Endothelial cell of umbilical vein (primary cell): ENCODE data around the gene CBX2. TPM values are rescaled to one million over a fixed set of nuclear protein-coding genes. Genes with fewer than 3 reads are reported as not detected.

Experiments
- BruUV-seq: library from RNA; stranded (reverse); fragments of 400-500 nt; replicated peaks from 2 replicates; lab custom pipeline; 2021; lab: Mats Ljungman, UMichigan
- CTCF ChIA-PET: fragments of 300-600, 350-600 bp; sonication (Branson Sonifier 250); formaldehyde crosslinking; loops from one replicate; lab custom pipeline; 2021; ENCODE audit warnings: antibody characterized with exemption, inconsistent platforms; lab: Charles Lee
- POLR2A ChIA-PET: fragments of 300-600, 350-600 bp; sonication (Branson Sonifier 250); formaldehyde crosslinking; loops from one replicate; lab custom pipeline; 2021; ENCODE audit warnings: antibody characterized with exemption, inconsistent platforms; lab: Charles Lee
- DNase-seq: peaks from one replicate; pipeline ENCODE4 v3.0.0-alpha.2; 2011; ENCODE audit warnings: low read depth, low spot score
- FAIRE-seq: peaks from 2 replicates; lab custom pipeline; 2011; peaks lifted over from hg19 to GRCh38; lab: Jason Lieb, UNC
- H2AFZ ChIP-seq: 2 replicates; pipeline ENCODE4 v1.6.0; 2012; ENCODE audit warnings: low read depth, low read length, control low read depth, inconsistent platforms
- H3K27ac ChIP-seq: 2 replicates; pipeline ENCODE4 v1.5.1; 2011; ENCODE audit warnings: low read depth, mild to moderate bottlenecking, control low read depth, low read length, moderate library complexity; ENCODE audit not compliant: insufficient read depth
- H3K27me3 ChIP-seq, 2 experiments: 2 replicates each; pipeline versions ENCODE4 v1.6.0 to v1.6.1; 2011; ENCODE audit warnings: low read length in 2 of 2, mixed read lengths in 1 of 2; ENCODE audit not compliant: control insufficient read depth in 2 of 2, insufficient read depth in 2 of 2
- H3K36me3 ChIP-seq, 2 experiments: 2 replicates in 1 of 2; 3 replicates in 1 of 2; pipeline ENCODE4 v1.5.1; 2011; ENCODE audit warnings: low read length in 2 of 2, mild to moderate bottlenecking in 1 of 2, moderate library complexity in 1 of 2; ENCODE audit not compliant: control insufficient read depth in 2 of 2, insufficient read depth in 2 of 2; ENCODE audit errors: extremely low read depth in 1 of 2
- H3K4me1 ChIP-seq: 3 replicates; pipeline ENCODE4 v1.5.1; 2011; ENCODE audit warnings: mild to moderate bottlenecking, low read length; ENCODE audit not compliant: control insufficient read depth, insufficient read depth; ENCODE audit errors: extremely low read depth
- H3K4me2 ChIP-seq: 2 replicates; pipeline ENCODE4 v1.6.1; 2011; ENCODE audit warnings: low read length, control low read depth, mixed read lengths; ENCODE audit not compliant: insufficient read depth
- H3K4me3 ChIP-seq, 3 experiments: fragments of 200-600 bp in 1 of 3; sonication (generic), shearing (Covaris generic) in 1 of 3; replicated peaks in 1 of 3; 2 replicates each; pipeline ENCODE4 v1.5.1; 2011 to 2016; ENCODE audit warnings: control low read depth in 3 of 3, low read length in 3 of 3, mild to moderate bottlenecking in 2 of 3, inconsistent platforms in 1 of 3, low read depth in 1 of 3, moderate library complexity in 1 of 3; ENCODE audit not compliant: insufficient read depth in 1 of 3
- H3K79me2 ChIP-seq: 2 replicates; pipeline ENCODE4 v1.6.0; 2012; ENCODE audit warnings: low read length, inconsistent platforms; ENCODE audit not compliant: control insufficient read depth, insufficient read depth
- H3K9ac ChIP-seq: replicated peaks from 2 replicates; pipeline ENCODE3; 2011; ENCODE audit warnings: low read length, control low read depth; ENCODE audit not compliant: insufficient read depth; ENCODE audit errors: extremely low read depth
- H3K9me1 ChIP-seq: replicated peaks from 3 replicates; pipeline ENCODE4 v1.6.0; 2011; ENCODE audit warnings: mild to moderate bottlenecking, low read length; ENCODE audit not compliant: control insufficient read depth, insufficient read depth; ENCODE audit errors: extremely low read depth
- H3K9me3 ChIP-seq: replicated peaks from 2 replicates; pipeline ENCODE4 v1.5.1; 2012; ENCODE audit warnings: low read length, inconsistent platforms; ENCODE audit not compliant: control insufficient read depth, insufficient read depth
- H4K20me1 ChIP-seq: replicated peaks from 2 replicates; pipeline ENCODE3; 2011; ENCODE audit warnings: mild to moderate bottlenecking, low read length; ENCODE audit not compliant: control insufficient read depth, insufficient read depth; ENCODE audit errors: extremely low read depth
- EZH2 ChIP-seq: IDR thresholded peaks from 2 replicates; pipeline ENCODE4 v1.6.1; 2012; ENCODE audit warnings: borderline replicate concordance, low read depth, mild to moderate bottlenecking, moderate library complexity, low read length, inconsistent platforms; ENCODE audit not compliant: severe bottlenecking
- FOS ChIP-seq: IDR thresholded peaks from 2 replicates; pipeline ENCODE4 v1.6.1; 2011; ENCODE audit warnings: mild to moderate bottlenecking, low read length, moderate library complexity, borderline replicate concordance; ENCODE audit not compliant: insufficient read depth
- GATA2 ChIP-seq: IDR thresholded peaks from 2 replicates; pipeline ENCODE4 v1.7.0; 2011; ENCODE audit warnings: low read depth, mild to moderate bottlenecking, moderate library complexity, mixed read lengths, low read length; ENCODE audit not compliant: insufficient read length, insufficient read depth
- JUN ChIP-seq: IDR thresholded peaks from 2 replicates; pipeline ENCODE4 v1.6.1; 2011; ENCODE audit warnings: borderline replicate concordance, low read depth; ENCODE audit not compliant: insufficient read length, insufficient read depth
- MYC ChIP-seq: IDR thresholded peaks from one replicate; pipeline ENCODE4 v1.6.1; 2011; ENCODE audit warnings: mild to moderate bottlenecking, low read depth, low read length
- POLR2A ChIP-seq: IDR thresholded peaks from 2 replicates; pipeline ENCODE4 v1.6.1; 2012; ENCODE audit warnings: low read depth, mild to moderate bottlenecking, control low read depth, low read length
- POLR2AphosphoS5 ChIP-seq: IDR thresholded peaks from 2 replicates; pipeline ENCODE4 v1.6.1; 2012; ENCODE audit warnings: low read depth, mild to moderate bottlenecking, control low read depth, low read length, moderate library complexity; ENCODE audit not compliant: insufficient read depth
- dilution Hi-C: fragments of 300-500 bp; cut with MboI; formaldehyde crosslinking; loops from one replicate; pipeline ENCODE4 v1.15.0; 2019; ENCODE audit warnings: low sequenced_read_pairs; ENCODE audit not compliant: extremely low pct_ligation_motif_present
- intact Hi-C: fragments of 100-400 bp; cut with micrococcal nuclease; formaldehyde crosslinking; loops from one replicate; pipeline ENCODE4 v1.10.0; 2022
- polyA plus RNA-seq, 4 experiments: library from polyadenylated mRNA; depleted of rRNA in 3 of 4; stranded (reverse) in 3 of 4; unstranded in 1 of 4; fragments of >200 nt; gene quantifications; 2 replicates each; pipeline versions ENCODE4 v1.2.1 to v1.2.3, GENCODE V29; 2011 to 2012; ENCODE audit warnings: missing spikeins in 1 of 4
- total RNA-seq: library from RNA; stranded (reverse); gene quantifications from 2 replicates; pipeline ENCODE4 v1.2.3, GENCODE V29; 2021
- TF ChIP-seq, protein P1 (sequence below): IDR thresholded peaks from 2 replicates; pipeline ENCODE4 v1.6.1; 2011; ENCODE audit not compliant: insufficient read depth, insufficient read length
- TF ChIP-seq, protein P2 (sequence below), 2 donors: IDR thresholded peaks; 1 replicate in 1 of 2; 2 replicates in 1 of 2; pipeline ENCODE4 v1.5.1; 2011; ENCODE audit warnings: low read length in 2 of 2, mild to moderate bottlenecking in 2 of 2, moderate library complexity in 2 of 2, control low read depth in 1 of 2, inconsistent platforms in 1 of 2, low read depth in 1 of 2; ENCODE audit not compliant: insufficient read depth in 1 of 2; ENCODE audit errors: extremely low read depth in 1 of 2

CBX2 gene
- total and polyA plus RNA-seq, 2 donors (not counting 3 experiments of a cell fraction or from before 2014, with no cell fraction given): 10.5 to 20.0 TPM

DNA sequence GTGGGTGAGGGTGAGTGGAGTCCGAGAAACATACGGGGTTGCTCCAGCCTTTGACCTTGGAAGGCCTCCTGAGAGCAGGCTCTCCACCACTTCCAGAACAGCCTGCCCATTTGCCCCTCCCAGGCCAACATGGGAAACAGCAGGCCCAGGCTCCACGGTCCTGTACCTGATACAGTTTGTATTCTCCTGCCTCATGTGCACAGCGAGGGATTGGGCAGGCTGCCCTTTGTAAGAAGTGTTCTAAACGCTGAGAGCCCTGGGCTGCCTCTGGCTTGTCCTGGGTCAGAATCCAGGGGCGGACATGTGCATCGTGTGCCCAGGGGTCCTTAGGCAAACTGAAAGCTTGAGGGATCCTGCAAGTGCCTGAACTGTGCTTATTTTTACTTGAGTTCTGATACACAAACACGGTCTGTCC, 3.4 kb upstream of the CBX2 start:
- peaks cover 11 to 12% of the 10 kb centered on the region in 2 experiments for H3K27me3 ChIP-seq
- ChIA-PET CTCF (interaction anchor here (2.2 kb wide), 1 partner anchor 33 kb away, joined by 9 read pairs; no protein-coding TSS in a partner anchor), POLR2A (no interaction called here)
- no peak overlapping the region for H3K4me2 ChIP-seq
- dilution Hi-C loops: no loop called here
- no peak for TF ChIP-seq GATA2
- no peak overlapping the region for H3K9ac ChIP-seq
- DNase-seq (no peak), FAIRE-seq (no peak)
- H3K27ac ChIP-seq: no peak overlapping the region
- H2AFZ ChIP-seq: no peak overlapping the region
- no peaks in the 10 kb centered on the region for H3K79me2 ChIP-seq
- H3K9me1 ChIP-seq: no peaks in the 10 kb centered on the region
- intact Hi-C loops: no loop called here
- no peaks in the 10 kb centered on the region for H3K9me3 ChIP-seq
- peaks cover 20% of the 10 kb centered on the region for H3K4me1 ChIP-seq
- H4K20me1 ChIP-seq: no peaks in the 10 kb centered on the region
- H3K4me3 ChIP-seq: no peak overlapping the region
- BruUV-seq: no TSS peak
- no peaks in the 10 kb centered on the region for H3K36me3 ChIP-seq

DNA sequence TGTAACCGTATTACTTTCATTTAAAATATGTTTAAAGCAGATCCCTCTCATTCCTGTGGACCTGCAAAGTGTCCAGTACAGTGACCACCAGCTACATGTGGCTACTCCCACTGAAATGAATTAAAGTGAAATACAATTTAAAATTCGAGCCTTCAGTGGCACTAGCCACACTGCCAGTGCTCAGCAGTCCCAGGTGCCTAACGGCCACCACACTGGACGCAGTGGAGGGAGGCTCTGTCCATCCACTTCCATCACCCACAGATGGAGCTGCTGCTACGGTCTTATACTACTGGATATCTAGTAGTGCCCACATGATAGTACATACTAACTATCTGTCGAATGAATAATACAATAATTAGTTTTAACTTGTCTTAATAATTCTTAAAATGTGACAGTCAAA, 2.3 kb upstream of the CBX2 start:
- H3K79me2 ChIP-seq: no peaks in the 10 kb centered on the region
- CTCF ChIA-PET: interaction anchor here (2.0 to 2.2 kb wide), 4 partner anchors 12 to 35 kb away, joined by 6 to 14 read pairs (median 9); no protein-coding TSS in a partner anchor
- dilution Hi-C loops (no loop called here), intact Hi-C loops (no loop called here)
- H3K27ac ChIP-seq: no peak overlapping the region
- FAIRE-seq (no peak), DNase-seq (no peak)
- no TSS peak for BruUV-seq
- no peaks in the 10 kb centered on the region for H4K20me1 ChIP-seq
- H3K4me3 ChIP-seq: no peak overlapping the region
- no peak for TF ChIP-seq POLR2A
- TF ChIP-seq, protein P1, sequence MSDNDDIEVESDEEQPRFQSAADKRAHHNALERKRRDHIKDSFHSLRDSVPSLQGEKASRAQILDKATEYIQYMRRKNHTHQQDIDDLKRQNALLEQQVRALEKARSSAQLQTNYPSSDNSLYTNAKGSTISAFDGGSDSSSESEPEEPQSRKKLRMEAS: no peak
- no peak for TF ChIP-seq MYC
- no peak for TF ChIP-seq POLR2AphosphoS5
- TF ChIP-seq JUN: no peak
- TF ChIP-seq GATA2: no peak
- TF ChIP-seq EZH2: no peak
- TF ChIP-seq, protein P2, sequence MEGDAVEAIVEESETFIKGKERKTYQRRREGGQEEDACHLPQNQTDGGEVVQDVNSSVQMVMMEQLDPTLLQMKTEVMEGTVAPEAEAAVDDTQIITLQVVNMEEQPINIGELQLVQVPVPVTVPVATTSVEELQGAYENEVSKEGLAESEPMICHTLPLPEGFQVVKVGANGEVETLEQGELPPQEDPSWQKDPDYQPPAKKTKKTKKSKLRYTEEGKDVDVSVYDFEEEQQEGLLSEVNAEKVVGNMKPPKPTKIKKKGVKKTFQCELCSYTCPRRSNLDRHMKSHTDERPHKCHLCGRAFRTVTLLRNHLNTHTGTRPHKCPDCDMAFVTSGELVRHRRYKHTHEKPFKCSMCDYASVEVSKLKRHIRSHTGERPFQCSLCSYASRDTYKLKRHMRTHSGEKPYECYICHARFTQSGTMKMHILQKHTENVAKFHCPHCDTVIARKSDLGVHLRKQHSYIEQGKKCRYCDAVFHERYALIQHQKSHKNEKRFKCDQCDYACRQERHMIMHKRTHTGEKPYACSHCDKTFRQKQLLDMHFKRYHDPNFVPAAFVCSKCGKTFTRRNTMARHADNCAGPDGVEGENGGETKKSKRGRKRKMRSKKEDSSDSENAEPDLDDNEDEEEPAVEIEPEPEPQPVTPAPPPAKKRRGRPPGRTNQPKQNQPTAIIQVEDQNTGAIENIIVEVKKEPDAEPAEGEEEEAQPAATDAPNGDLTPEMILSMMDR (IDR thresholded peaks at IDR 0.05; ENCODE audit: extremely low read depth in 1 of 2, insufficient read depth in 1 of 2, low read depth in 1 of 2, low read length in 2 of 2): no peak
- TF ChIP-seq FOS: no peak
- peaks cover 20% of the 10 kb centered on the region for H3K4me1 ChIP-seq
- H3K9me3 ChIP-seq: no peaks in the 10 kb centered on the region
- H3K36me3 ChIP-seq: no peaks in the 10 kb centered on the region
- no peak overlapping the region for H3K9ac ChIP-seq
- no peak overlapping the region for H2AFZ ChIP-seq
- H3K9me1 ChIP-seq: no peaks in the 10 kb centered on the region
- peaks cover 10 to 12% of the 10 kb centered on the region in 2 experiments for H3K27me3 ChIP-seq
- no peak overlapping the region for H3K4me2 ChIP-seq
- POLR2A ChIA-PET: interaction anchor here (0.6 kb wide), 1 partner anchor 21 kb away, joined by 4 read pairs; the partner anchor contains the start of gene CBX8
